NCI-H1930 (cell line): ENCODE measurements around the gene GPC3.
"Not testable (repeated sequence)": the region's sequence is repeated elsewhere in the genome, so short reads cannot be mapped to it uniquely, and the experiment has no call there.

ENCODE experiments used
- DNase-seq, 2 experiments: peaks; one replicate each; lab custom pipeline; 2025; lab: John Stamatoyannopoulos, UW

GPC3 gene

DNA sequence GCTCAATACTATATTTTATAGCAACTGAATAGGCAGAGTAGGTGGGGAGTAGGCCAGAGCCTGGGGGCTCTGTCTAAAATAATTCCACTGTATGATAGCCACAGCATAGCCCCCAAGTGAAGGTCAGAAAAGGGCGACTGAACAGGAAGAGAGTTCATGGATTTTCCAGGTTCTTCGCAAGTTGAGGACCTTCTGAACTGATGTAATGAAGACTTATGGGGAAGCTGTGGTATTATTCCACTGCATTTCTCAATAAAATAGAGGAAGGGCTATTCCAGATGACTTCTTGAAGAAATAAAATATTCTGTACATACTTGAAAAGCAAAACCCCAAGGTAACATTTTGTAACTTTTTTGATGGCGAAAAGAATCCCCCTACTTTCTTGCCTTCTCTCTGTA is 338.7 kb downstream of the GPC3 start:
- no peak for DNase-seq

DNA sequence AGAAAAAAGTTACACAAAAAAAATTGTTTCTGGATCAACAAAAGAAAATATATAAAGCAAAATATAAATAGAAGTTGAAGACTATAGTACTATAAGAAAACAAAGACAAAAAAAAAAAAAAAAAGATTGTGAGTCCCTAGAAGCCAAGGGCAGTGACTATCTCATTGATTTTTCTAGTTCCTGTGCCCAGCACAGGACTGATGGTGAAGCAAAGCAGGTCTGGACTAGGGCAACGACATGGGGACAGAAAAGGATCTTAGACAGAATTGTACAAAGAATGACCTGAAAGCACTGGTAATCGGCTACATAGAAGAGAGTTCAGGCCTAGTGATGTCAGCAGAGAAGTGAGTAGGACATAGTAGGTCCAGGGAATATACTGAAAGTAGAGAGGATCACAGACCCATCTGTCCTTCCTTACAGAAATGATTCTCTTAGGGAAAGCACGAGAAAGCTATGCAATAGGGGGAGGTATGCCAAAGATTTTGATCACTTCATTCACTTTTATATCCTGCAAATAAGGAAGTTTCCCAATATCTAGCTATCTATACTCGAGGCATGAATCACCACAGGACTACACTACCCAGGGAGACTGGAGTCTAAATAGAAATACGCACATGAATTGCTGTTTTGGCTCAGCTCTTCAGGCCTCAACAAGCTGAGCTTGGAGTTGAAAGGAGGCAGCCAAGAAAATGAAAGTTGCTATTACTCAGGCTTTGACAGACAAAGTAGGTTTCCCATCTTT is 339.2 kb downstream of the GPC3 start:
- no peak for DNase-seq

DNA sequence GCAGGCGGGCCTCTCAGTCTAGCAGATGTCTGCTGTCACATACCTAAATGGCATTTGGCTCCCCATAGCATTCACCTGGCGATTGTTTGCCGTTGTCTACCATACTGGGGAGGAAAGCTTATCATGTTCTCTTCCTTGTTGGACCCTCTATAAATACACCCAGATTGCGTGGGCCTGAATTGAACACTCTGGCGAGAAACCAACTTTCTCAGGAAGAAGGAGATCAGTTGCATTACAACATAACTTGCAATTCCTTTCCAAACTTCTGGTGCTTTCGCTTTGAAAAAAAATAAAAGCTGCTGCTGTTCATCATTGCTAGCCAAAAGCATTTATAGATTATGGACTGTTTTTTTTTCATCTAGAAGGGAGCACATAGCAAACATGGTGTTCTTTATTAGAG is 340.1 kb downstream of the GPC3 start:
- no peak for DNase-seq

DNA sequence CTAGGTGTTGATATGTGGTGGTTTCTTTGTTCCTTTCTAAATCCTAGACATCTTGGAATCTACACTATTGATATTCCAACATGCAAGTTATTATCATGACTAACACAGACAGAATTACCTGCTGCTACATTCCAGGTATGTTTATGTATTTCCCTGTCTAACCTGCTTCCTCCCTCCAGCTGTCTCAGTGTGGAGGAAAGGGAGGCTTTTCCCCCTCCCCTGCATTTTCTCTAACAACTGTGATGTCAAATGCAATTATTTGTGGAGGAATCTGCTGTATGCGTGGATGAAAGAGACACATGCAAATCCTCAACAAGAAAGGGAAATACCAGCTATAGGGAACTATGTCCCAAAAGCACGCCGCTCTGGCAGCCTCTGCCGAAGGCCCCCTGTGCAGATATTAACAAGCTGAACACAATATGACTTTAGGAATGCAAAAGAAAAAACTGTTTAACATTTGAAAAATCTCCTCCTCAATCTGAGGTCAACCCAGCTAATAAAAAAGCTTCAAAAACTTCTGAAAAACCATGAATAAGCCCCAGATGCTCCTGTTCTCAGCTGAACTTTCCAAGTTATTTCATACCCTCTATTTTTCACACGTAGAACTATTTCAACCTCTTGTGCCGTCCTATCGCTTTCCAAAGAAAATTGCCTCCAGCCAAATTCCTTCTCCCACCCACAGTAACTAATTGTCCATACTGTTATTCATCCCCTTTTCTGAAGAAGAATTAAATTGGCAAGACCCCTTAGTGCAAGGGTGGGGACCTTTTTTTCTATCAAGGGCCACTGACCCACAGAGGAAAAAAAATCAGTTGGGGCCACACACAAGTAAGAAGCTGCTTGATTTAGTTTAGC is 345.0 kb downstream of the GPC3 start:
- DNase-seq = no peak

DNA sequence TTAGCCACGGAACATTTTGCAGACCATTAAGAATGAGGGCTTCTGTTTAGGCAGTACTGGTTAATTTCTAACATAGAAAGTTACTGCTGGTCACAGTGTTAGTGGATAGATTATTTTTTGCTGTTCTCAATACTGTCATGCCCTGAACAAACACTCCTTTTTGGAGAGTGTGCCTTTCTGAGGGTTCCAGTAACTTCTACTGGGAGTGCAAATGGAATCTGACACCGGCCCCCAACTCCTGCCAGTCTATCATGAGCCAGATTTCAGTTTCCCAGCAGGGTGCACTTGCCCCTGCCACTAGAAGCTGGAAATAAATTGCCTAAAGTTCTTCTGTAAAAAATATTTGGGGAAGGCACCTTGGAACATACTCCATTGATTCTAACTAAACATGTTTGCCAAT is 345.7 kb downstream of the GPC3 start:
- no peak for DNase-seq

DNA sequence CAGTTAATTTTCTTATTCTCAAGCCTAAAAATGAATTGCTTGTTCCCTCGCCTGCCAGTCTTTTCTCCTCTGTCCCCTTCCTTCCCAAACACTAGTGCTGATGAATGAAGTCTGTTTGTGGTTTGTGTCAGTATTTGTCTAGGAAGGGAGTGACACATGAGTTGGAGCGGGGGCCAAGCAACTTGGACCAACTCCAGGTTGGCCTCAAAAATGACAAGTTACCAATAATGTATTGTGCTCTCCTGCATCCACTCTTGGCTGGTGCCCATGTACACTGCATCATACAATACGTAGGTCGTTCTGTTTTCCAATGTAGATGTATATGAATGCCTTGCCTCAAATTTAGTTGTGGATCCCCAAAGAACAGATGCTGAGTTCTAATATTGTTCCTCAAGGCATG is 347.1 kb downstream of the GPC3 start:
- no peak for DNase-seq

DNA sequence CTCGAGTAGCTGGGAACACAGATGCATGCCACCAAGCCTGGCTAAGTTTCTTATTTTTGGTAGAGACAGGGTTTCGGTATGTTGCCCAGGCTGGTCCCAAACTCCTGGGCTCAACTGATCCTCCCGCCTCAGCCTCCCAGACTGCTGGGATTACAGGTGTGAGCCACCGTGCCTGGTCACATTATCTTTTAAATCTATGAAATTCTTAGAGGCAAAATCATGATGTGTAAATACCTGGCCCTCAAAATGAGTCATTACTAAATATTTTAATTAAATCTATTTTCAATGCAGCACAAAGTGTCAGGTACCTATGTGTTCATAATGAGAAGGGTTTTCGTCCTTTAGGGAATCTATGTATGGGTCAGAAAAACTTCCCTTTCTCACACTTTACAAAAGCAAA is 347.6 kb downstream of the GPC3 start:
- no peak for DNase-seq

DNA sequence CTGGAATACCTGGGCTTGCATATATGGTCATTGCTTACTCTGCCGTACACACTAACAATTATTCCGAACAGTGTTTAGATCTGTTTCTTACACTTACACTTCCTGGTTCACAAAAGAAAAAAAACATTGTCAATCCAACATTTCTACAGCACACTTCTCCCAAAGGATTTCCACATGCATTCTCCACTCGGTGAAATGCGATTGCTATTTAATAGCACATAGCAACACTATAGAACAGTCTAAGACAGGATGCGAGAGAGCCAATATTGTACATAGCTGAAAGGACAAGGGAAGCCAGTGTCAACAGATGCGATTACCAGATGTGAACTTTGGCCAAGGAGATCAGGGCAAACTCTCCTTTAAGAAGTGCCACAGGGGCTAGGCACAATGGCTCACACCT is 349.4 kb downstream of the GPC3 start:
- DNase-seq = no peak

DNA sequence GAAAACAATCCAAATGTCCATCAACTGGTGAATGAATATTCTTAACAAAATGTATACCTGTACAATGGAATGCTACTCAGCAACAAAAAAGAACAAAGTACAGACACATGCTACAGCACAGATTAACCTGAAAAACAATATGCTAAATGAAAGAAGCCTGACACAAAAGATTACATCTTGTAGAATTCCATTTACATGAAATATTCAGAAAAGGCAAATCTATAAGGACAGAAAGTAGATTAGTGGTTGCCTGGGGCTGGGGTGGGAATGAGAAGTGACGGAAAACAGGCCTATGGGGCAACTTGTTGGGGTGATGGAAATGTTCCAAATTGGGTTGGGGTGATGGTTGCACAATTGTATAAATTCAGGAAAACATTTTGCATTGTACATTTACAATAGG is 351.0 kb downstream of the GPC3 start:
- no peak for DNase-seq

DNA sequence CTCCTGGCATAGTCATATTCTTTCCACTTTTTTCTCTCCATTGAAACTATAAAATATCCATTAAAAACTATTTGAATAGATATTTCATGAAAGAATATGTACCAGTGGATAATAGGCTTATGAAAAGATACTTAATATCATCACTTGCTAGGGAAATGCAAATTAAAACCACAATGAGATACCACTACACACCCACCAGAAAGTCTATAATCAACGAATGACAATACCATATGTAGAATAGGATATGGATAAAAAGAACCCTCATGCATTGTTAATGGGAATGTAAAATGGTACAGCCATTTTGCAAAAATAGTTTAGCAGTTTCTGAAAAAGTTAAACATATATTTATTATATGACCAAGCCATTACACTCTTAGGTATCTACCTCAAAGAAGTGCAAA is 351.4 kb downstream of the GPC3 start:
- no peak for DNase-seq

DNA sequence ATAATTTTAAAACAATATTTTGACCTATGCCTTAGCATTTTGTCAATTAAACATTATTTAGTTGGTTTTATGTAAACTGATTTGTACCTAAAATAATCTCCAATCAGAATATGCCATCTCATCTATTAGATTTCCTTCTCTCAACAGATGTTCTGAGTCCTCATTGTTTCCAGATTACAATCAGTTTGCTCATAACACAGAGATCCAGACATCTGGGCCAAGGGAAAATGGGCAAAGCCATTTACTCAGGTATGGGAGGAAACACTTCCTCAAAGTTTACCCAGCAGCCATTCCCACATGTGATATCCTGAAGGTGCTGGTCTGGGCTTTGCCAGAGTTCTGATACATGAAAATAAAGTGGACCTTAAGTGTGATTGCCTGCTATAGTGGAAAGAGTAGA is 352.2 kb downstream of the GPC3 start:
- no peak for DNase-seq

DNA sequence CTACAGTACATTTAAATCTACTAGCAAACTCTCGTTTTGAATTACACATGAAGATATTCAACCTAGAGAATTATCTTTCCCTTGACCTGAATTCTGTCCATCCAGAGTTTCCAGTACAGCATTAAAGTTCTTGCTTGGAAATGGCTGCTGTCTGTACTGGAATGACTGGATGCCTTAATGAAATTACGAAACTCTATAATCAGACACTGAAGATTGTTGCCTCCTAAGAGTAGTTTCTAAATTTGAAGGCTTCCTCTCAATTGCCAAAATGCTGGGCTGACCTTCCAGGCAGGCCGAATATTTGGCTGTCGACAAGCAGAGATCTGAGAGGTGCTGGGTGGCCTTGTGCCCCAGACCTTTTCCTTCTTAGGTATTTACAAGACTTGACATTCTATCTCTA is 355.0 kb downstream of the GPC3 start:
- no peak for DNase-seq

DNA sequence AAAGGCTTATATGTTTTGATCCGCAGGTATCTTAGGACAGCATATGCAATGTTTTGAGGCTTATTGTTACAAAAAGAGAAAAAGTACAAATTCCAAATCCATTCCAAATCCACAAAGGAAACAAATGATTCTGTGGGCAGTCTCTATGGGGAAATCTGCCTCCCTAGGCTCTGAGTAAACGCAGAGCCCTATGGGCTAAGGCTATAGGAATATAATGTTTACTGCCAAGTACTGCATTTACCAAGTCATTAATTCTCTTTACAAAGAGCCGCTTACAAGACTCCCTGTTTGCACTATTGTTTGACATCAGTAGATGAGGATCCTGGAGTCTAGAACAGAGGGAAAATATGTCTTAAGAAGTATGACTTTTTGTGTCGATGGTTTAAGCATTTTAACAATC is 357.7 kb downstream of the GPC3 start:
- DNase-seq = no peak

DNA sequence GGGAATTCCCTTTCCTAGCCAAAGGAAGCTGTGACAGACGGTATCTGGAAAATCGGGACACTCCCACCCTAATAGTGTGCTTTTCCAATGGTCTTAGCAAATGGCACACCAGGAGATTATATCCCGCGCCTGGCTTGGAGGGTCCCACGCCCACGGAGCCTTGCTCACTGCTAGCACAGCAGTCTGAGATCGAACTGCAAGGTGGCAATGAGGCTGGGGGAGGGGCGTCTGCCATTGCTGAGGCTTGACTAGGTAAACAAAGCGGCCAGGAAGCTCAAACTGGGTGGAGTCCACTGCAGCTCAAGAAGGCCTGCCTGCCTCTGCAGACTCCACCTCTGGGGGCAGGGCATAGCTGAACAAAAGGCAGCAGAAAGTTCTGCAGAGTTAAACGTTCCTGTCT is 364.0 kb downstream of the GPC3 start:
- DNase-seq = not testable (repeated sequence)

DNA sequence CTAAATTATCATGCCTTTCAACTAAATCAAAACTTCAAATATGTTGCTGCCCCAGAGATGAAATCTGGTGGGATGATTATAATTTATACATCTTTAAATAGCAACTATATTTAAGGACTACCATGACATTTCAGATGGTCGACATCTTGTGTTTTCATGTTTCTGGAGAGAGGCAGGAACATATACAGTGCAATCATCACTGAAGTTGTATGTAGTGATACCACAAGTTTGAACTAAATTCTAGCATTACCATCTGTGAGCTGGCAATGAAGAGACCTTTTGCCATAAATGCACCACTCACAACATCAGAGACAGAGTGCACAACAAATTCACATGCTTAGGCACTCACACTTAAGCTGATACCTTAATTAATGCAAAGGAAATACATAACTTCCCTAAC is 373.7 kb downstream of the GPC3 start:
- no peak for DNase-seq

DNA sequence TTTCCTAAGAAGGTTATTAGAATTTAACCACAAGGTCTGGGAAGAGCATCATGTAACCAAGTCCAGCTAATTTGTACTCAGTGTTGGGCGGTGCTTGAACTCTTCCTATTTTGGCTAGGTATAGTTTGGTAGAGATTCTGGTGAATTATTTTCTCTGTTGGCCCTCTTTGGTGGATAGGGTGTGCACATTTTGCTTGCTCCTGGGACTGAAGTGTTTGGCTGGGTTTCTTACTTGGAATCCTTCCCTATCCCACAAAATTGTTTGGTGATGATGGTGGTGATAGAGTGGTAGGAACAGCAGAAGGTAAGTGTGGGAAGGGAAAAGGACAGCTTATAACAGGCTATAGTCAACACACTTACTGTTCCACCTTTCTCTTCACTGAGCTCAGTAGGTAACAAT is 375.3 kb downstream of the GPC3 start:
- no peak for DNase-seq

DNA sequence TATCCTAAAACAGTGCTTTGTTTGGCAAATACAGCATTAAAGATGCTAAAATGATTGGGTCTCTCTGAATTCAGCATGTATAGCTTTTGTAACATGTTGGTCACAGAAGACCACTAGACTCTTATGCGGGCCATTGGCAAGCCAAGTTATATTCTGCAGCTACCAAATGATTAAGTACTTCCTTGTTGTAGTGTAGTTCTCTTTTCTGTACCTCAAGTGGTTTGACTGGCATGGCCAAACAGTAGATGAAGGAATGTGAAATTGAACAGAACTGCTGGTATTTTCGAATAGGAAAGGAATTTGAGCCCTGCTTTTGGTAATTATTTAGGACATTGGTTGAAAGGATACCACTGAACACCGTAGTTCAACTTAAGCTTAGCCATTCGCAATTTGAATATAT is 376.2 kb downstream of the GPC3 start:
- no peak for DNase-seq

DNA sequence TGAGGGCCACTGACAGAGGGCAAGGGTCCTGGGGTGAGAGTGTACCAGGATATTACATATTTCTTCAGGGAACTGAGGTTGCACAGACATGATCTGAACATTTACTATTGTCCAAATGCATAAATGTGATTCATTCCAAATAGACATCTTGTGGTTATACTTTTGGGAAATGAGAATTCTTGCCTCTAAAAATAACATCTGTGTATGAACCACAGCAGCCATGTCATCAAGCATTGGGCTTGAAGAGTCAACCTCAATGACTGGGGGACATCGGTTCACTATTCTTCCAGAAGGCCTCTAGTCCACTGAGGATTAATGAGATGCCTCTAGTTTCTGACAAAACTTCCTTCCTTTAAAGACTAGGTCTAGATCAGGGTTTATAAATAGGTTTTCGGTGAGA is 377.0 kb downstream of the GPC3 start:
- DNase-seq = no peak

DNA sequence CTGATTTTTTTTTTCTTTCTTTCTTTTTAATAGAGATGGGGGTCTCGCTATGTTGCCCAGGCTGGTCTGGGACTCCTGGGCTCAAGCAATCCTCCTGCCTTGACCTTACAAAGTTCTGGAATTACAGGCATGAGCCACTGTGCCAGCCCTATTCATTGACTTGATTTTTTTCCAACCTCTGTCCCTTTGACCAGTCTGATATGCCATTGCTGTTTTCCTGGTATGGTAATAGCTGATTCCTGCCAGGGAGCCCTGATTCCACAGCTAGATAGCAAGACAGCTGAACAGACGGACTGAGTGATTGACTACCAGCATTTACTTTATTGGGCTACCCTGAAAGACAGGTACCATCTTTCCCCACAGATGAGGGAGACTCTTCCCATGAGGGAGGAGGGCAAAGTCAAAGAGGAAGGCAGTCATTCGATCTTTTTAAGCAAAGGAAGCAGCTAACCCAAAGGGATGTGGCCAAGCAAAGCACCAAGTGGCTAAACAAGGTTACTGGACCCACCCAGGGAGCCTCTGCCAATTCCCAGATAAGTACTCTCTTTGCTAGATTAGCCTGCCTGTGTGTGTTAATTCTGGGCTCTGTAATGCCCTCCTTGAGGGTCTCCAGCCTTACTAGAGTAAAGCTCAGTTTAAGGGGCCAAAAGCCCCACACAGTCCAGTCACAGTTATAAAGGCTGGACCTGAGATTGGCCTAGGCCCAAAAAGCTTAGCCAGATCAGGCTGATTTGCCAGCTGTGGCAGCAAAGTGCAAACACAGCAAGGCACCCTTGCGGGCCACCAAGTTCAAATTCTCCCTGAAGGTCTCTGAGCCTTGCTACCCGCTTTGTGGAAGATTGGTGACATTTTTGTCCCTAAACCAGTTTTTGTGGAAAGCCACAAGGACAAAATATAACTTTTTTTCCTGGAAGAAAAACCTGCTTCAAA is 377.7 kb downstream of the GPC3 start:
- no peak for DNase-seq

DNA sequence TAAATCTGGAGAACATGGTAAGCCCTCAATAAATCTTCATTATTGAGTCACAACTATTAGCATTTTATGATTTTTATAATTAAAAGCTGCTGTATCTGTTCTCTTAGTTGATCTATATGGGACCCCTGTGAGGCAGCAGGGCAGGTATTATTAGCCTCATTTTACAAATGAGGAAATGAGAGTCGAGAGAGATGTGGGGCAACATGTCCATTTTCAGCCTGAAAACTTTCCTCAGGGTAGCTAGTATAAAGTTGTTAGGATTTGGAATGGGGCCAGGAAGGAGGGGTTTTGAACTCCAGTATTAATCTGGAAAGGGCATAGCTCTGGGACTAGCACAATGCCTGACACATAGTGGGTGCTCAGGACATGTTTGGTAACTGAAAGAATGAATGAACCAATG is 378.4 kb downstream of the GPC3 start:
- DNase-seq = no peak

DNA sequence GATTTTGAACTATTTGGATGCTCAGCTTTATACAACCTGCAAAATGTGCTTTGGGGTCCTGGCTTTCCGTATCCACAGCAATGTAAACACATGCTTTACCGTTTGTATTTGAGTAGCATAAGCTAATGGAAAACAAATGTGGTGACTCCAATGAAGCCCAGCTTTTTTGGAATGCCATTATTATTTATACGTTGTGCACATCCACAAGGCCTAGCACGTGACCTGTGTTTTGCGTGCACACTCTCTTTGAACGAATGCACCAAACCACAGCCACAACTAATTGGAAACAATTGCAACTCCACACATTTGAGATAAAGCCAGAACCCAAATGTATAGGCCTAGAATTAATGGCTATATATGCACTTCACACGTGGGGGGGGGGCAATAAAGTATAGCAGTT is 380.6 kb downstream of the GPC3 start:
- no peak for DNase-seq

DNA sequence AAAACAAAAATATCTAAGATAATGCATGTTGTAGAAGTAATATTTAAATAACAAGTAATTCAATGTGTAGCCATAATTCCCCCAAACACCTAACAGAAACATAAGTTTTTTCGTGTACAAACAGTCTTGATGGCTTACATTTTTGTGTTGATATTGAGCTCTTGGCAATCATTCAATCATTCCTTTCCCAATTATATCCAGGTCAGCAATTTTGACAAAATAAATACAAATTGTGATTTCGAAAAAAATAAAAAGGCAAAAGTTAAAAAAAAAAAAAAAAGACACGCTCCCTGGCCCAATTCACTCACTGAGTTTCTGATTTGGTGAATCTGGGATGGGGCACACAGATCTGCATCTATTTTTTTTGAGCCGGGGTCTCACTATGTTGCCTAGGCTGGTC is 382.5 kb downstream of the GPC3 start:
- no peak for DNase-seq

DNA sequence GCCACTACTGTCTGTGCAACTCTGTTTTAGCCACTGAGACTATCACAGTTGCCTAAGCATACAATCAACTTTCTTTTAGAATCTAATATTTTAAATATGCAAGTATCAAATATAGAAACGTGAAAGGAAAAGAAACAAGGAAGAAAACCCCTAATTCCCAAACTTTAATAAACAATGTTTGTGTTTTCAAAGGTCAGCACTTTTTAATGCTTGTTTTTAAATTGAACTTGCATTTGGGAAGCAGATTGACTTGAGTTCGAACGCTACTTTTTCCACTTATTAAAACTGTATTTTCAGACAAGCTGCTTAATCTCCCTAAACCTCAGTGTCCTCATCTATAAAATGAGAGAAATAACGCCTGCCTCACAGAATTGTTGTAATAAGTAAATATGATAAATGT is 384.3 kb downstream of the GPC3 start:
- no peak for DNase-seq
